ENCODE data around the gene PF4V1.

PF4V1 gene

DNA sequence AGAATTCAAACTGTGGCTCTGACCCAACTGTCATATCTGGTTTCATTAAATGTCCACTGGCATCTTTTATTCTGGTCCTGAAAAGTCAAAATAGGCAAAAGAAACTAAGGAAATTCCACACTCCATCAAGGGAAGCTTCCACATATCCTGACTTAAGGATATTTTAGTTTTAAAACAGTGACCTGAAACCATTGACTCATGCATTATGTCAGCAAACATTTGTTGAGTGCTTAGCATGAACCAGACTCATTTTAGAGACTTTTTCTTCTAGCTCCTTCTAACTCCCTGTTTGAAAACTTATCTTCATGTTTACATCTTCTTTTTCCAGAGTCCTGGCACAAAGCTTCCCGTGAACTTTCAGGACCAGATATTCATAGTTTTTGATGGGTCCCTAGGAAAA lies 9.2 kb downstream of the PF4V1 start:
- no peak overlapping the region for H3K4me3 ChIP-seq (ENCODE audit: low read depth, low read length)
- no peak for DNase-seq (ENCODE audit: low read depth)
- TF ChIP-seq, protein P1, sequence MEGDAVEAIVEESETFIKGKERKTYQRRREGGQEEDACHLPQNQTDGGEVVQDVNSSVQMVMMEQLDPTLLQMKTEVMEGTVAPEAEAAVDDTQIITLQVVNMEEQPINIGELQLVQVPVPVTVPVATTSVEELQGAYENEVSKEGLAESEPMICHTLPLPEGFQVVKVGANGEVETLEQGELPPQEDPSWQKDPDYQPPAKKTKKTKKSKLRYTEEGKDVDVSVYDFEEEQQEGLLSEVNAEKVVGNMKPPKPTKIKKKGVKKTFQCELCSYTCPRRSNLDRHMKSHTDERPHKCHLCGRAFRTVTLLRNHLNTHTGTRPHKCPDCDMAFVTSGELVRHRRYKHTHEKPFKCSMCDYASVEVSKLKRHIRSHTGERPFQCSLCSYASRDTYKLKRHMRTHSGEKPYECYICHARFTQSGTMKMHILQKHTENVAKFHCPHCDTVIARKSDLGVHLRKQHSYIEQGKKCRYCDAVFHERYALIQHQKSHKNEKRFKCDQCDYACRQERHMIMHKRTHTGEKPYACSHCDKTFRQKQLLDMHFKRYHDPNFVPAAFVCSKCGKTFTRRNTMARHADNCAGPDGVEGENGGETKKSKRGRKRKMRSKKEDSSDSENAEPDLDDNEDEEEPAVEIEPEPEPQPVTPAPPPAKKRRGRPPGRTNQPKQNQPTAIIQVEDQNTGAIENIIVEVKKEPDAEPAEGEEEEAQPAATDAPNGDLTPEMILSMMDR (IDR thresholded peaks at IDR 0.05; ENCODE audit: control insufficient read depth, extremely low read depth, insufficient read depth): no peak

DNA sequence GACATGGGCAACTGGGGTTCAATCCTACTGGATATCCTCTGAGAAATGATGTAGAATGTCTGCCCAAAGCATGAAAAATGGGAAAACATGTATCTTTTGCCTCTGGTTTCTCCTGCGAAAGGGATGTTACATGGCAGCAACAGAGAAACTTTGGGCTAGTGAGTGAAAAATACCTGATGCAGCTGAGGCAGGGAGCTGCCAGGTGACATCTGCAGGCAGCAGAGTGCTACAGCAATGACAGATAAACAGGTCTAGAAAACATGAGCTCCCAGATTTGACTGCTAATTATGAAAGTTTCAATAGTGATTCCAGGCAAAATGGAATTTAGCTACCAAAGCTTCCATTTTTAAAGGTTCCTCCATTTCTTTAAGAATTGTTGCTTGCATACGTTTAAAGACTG lies 11.3 kb downstream of the PF4V1 start:
- TF ChIP-seq, protein P1 (IDR thresholded peaks at IDR 0.05; ENCODE audit: control insufficient read depth, extremely low read depth, insufficient read depth): peak; percentile 90
- H3K4me3 ChIP-seq (ENCODE audit: low read depth, low read length): no peak overlapping the region
- DNase-seq (ENCODE audit: low read depth): peak; percentile 25

DNA sequence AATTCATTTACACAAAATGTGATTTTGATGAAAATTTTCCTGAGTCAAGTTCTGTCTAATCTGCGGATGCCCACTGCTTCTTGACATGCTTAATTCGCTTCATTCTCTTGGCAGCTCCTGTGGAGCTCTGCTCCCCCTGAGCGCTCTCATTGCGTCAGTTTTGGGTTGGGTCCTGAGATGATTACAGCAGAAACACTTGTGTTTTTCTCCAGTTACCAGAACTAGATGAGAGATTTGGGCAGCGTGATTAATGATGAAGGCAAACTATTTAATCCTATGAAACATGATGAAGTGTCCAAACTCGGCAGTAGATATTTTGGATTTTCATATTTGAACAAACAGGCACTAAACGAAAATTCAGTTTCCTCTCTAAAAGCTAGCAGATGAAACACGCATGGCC lies 11.9 kb downstream of the PF4V1 start:
- TF ChIP-seq, protein P1 (IDR thresholded peaks at IDR 0.05; ENCODE audit: control insufficient read depth, extremely low read depth, insufficient read depth): no peak
- H3K4me3 ChIP-seq (ENCODE audit: low read depth, low read length): no peak overlapping the region
- no peak for DNase-seq (ENCODE audit: low read depth)

DNA sequence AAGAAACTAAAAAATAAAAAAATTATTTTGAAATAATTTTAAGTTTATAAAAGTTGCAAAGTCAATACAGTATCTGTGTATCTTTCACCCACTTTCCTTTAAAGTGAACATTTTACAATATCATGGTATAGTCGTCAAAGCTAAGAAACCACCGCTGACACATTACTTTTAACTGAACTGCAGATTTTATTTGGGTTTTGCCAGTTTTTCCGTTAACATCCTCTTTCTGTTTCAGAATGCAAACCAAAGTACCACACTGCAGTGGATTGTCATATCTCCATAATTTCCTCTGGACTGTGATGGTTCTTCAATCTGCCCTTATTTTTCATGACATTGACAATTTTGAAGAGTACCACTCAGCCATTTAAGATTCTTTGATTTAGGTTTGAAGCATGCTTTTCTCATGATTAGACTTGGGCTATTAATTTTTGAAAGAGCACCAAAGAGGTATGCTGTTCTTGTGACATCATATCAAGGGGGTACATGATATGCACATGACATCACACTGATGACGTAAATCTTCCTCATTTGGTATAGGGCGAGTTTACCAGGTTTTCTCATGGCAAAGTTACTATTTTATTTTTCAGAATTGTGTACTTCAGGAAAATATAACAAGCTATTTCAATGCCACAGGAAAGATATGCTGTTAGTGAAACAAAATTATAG lies 12.5 kb downstream of the PF4V1 start:
- H3K4me3 ChIP-seq (ENCODE audit: low read depth, low read length): no peak overlapping the region
- DNase-seq (ENCODE audit: low read depth): no peak
- TF ChIP-seq, protein P1 (IDR thresholded peaks at IDR 0.05; ENCODE audit: control insufficient read depth, extremely low read depth, insufficient read depth): no peak

DNA sequence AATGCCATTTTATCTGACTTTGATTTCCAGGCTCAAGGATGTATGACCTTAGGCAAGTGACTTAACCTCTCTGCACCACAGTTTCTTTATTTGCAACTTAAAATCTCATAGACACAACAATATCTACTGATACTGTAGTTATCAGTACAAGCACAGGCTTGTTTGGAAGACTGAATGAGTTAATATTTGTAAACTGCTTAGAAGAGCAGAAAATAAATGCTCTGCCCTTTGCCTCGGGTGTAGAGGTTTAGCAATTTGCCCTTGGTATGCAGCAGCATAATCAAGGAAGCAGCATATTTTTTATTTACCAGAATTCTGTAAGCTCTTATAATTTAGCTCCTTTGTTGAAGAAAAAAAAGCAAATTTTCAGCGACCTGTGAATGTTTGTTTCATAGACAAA lies 13.2 kb downstream of the PF4V1 start:
- TF ChIP-seq, protein P1 (IDR thresholded peaks at IDR 0.05; ENCODE audit: control insufficient read depth, extremely low read depth, insufficient read depth): no peak
- DNase-seq (ENCODE audit: low read depth): no peak
- no peak overlapping the region for H3K4me3 ChIP-seq (ENCODE audit: low read depth, low read length)

DNA sequence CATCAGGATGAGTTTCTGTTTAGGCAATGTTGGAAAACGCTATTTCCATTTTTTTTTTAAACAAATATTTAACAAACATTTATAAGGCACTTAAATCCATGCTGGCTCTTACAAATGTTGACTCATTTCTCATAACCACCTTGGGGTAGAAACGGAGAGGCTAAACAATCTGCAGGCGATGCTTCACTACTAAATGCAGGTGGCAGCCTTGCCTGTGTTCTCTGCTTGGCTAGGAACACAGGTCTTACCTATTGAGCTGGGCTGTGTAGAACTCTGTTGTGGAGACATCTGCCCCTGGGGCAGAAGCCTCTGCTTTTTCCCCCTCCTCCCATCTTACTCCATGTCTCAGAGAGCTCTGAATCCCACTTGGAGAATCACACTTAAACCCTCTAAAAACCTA lies 14.7 kb downstream of the PF4V1 start:
- TF ChIP-seq, protein P1 (IDR thresholded peaks at IDR 0.05; ENCODE audit: control insufficient read depth, extremely low read depth, insufficient read depth): peak; percentile 58
- DNase-seq (ENCODE audit: low read depth): peak; percentile 72
- H3K4me3 ChIP-seq (ENCODE audit: low read depth, low read length): no peak overlapping the region
